ENCODE measurements around the gene CCDC57.

CCDC57 gene

GRCh38 chr17:82077617-82078358 is 134.9 kb downstream of the CCDC57 start:
- no peak for TF ChIP-seq CTCF (IDR thresholded peaks at IDR 0.05; ENCODE audit: insufficient read depth, low read depth, low read length, missing control alignments)
- no peak for DNase-seq (ENCODE audit: low read depth)

GRCh38 chr17:82076785-82077591 is 135.7 kb downstream of the CCDC57 start:
- H3K4me3 ChIP-seq (ENCODE audit: low read depth, low read length): no peak overlapping the region
- DNase-seq (ENCODE audit: low read depth): no peak
- TF ChIP-seq CTCF (IDR thresholded peaks at IDR 0.05; ENCODE audit: insufficient read depth, low read depth, low read length, missing control alignments): no peak

More at GRCh38 chr17:82077617-82078358, 134.9 kb downstream of the CCDC57 start:
- H3K4me3 ChIP-seq (ENCODE audit: low read depth, low read length): no peak overlapping the region

- no peak overlapping the region for H3K4me3 ChIP-seq (ENCODE audit: low read depth, low read length)
- TF ChIP-seq CTCF (IDR thresholded peaks at IDR 0.05; ENCODE audit: insufficient read depth, low read depth, low read length, missing control alignments): no peak
- DNase-seq (ENCODE audit: low read depth): no peak
These were observed 136.4 kb downstream of the CCDC57 start for GRCh38 chr17:82076018-82076784.

GRCh38 chr17:82073446-82073845 is 139.2 kb downstream of the CCDC57 start:
- no peak overlapping the region for H3K4me3 ChIP-seq (ENCODE audit: low read depth, low read length)

GRCh38 chr17:82072827-82073226 is 139.8 kb downstream of the CCDC57 start:
- H3K4me3 ChIP-seq (ENCODE audit: low read depth, low read length): no peak overlapping the region
- DNase-seq (ENCODE audit: low read depth): no peak
- TF ChIP-seq CTCF (IDR thresholded peaks at IDR 0.05; ENCODE audit: insufficient read depth, low read depth, low read length, missing control alignments): no peak

More at GRCh38 chr17:82073446-82073845, 139.2 kb downstream of the CCDC57 start:
- no peak for DNase-seq (ENCODE audit: low read depth)
- no peak for TF ChIP-seq CTCF (IDR thresholded peaks at IDR 0.05; ENCODE audit: insufficient read depth, low read depth, low read length, missing control alignments)

GRCh38 chr17:82070611-82071010 is 142.0 kb downstream of the CCDC57 start:
- no peak for DNase-seq (ENCODE audit: low read depth)
- TF ChIP-seq CTCF (IDR thresholded peaks at IDR 0.05; ENCODE audit: insufficient read depth, low read depth, low read length, missing control alignments): no peak
- H3K4me3 ChIP-seq (ENCODE audit: low read depth, low read length): no peak overlapping the region

Data from GM12865 (cell line).